Chondrocyte (in vitro differentiated cells): ENCODE measurements around the gene USP34. TPM values are rescaled to one million over a fixed set of nuclear protein-coding genes. Genes with fewer than 3 reads are reported as not detected.

Experiments
- DNase-seq: peaks from one replicate; pipeline ENCODE4 v3.0.0; 2021; ENCODE audit warnings: mixed read lengths, low spot score
- H3K27ac Mint-ChIP-seq: one replicate; pipeline ENCODE4 v1.8.0; 2021; ENCODE audit warnings: mild to moderate bottlenecking, moderate library complexity, mixed read lengths; ENCODE audit not compliant: unreplicated experiment
- H3K27me3 Mint-ChIP-seq: 2 replicates; pipeline ENCODE4 v1.8.0; 2021; ENCODE audit warnings: low read depth, mixed read lengths
- H3K36me3 Mint-ChIP-seq: 2 replicates; pipeline ENCODE4 v1.8.0; 2021; ENCODE audit warnings: low read depth, mixed read lengths
- H3K4me1 Mint-ChIP-seq: 2 replicates; pipeline ENCODE4 v1.8.0; 2021; ENCODE audit warnings: low read depth, mild to moderate bottlenecking, mixed read lengths
- H3K4me3 Mint-ChIP-seq: one replicate; pipeline ENCODE4 v1.8.0; 2021; ENCODE audit warnings: mild to moderate bottlenecking, moderate library complexity, mixed read lengths; ENCODE audit not compliant: unreplicated experiment
- H3K9me3 Mint-ChIP-seq: 2 replicates; pipeline ENCODE4 v1.8.0; 2021; ENCODE audit warnings: low read depth, mixed read lengths
- total RNA-seq: library from RNA; stranded (reverse); gene quantifications from 3 replicates; pipeline ENCODE4 v1.2.1, GENCODE V29; 2021
- TF ChIP-seq, protein P1 (sequence below): fragments of 200-600 bp; sonication (generic); IDR thresholded peaks from 2 replicates; pipeline ENCODE4 v1.5.0; 2021; ENCODE audit warnings: antibody characterized with exemption, mild to moderate bottlenecking, moderate library complexity

USP34 gene
- total RNA-seq, 1 donor from 2014 or later = 104 TPM

DNA sequence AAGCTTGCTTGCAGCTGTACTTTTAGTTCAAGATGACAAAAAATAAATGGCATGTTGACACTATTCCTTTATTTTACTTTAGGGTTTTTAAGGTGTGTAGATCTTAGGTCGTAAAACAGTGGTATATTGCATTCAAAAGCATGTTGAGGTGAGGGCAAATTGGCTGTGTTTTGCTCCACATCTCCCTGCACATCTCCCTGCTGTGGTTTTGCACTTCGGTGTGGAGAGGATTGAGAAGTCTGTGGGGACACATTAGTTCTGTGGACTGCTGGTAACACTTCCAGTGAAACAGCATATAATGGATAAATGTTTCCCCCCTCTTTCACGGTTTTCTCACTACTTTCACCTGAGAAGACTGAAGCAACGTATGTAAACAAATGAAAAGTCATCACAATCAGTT is 283.8 kb downstream of the USP34 start:
- H3K27ac Mint-ChIP-seq = peak overlapping the region; percentile 43

DNA sequence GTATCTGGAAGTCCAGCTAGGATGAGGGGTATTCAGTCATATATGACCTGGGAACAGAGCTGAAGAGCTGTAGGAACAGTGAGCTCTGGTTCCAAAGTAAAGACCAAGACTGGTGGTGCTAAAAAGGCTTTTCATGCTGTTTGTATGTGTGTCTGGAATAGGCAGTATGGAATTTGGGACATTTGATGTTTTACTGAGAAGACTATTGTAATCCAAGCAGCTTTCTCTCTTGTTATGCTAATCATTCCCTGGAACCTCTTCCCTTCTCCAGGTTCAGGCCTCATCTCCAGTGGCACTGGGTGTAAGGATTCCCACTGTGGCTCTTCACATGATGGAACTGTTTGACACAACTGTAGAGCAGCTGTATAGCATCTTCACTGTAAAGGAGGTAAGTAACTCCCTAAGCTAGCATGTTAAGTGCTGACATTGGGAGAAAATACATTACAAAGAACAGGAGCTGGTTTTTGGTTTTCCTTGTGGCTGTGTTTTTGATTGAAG is 285.6 kb downstream of the USP34 start:
- Mint-ChIP-seq H3K36me3 (peaks cover 48% of the 10 kb centered on the region), H3K27me3 (no peaks in the 10 kb centered on the region), H3K9me3 (no peaks in the 10 kb centered on the region), H3K4me1 (peaks cover 30% of the 10 kb centered on the region), H3K4me3 (no peak overlapping the region), H3K27ac (peak overlapping the region; percentile 55)
- TF ChIP-seq, protein P1, sequence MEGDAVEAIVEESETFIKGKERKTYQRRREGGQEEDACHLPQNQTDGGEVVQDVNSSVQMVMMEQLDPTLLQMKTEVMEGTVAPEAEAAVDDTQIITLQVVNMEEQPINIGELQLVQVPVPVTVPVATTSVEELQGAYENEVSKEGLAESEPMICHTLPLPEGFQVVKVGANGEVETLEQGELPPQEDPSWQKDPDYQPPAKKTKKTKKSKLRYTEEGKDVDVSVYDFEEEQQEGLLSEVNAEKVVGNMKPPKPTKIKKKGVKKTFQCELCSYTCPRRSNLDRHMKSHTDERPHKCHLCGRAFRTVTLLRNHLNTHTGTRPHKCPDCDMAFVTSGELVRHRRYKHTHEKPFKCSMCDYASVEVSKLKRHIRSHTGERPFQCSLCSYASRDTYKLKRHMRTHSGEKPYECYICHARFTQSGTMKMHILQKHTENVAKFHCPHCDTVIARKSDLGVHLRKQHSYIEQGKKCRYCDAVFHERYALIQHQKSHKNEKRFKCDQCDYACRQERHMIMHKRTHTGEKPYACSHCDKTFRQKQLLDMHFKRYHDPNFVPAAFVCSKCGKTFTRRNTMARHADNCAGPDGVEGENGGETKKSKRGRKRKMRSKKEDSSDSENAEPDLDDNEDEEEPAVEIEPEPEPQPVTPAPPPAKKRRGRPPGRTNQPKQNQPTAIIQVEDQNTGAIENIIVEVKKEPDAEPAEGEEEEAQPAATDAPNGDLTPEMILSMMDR = no peak
- no peak for DNase-seq

More for the DNA sequence above, 283.8 kb downstream of the USP34 start:
- DNase-seq = no peak
- TF ChIP-seq, protein P1 = no peak
- peaks cover 51% of the 10 kb centered on the region for H3K36me3 Mint-ChIP-seq
- H3K4me1 Mint-ChIP-seq = peaks cover 12% of the 10 kb centered on the region
- no peak overlapping the region for H3K4me3 Mint-ChIP-seq
- no peaks in the 10 kb centered on the region for H3K27me3 Mint-ChIP-seq
- H3K9me3 Mint-ChIP-seq = no peaks in the 10 kb centered on the region

DNA sequence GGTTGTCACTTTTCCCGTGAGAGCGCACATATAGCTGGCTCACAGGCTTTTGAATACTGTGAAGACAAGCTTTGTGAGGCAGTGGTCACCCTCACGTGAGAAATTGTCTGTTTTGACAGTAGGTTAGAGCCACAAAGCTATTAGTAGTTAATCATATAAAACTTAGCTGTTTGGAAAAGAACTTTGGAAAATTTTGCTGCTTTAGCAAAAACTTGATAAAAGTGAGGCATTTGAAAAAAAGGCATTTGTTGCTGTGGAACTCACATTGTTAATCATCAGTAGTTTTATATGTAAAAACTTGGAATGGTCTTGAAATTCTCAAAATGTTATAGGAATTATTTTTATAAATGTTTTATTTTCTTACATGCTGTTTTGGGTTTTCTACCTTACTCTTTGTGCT is 286.6 kb downstream of the USP34 start:
- Mint-ChIP-seq H3K27me3 (no peaks in the 10 kb centered on the region), H3K4me3 (no peak overlapping the region), H3K36me3 (peaks cover 48% of the 10 kb centered on the region), H3K9me3 (no peaks in the 10 kb centered on the region), H3K4me1 (peaks cover 40% of the 10 kb centered on the region), H3K27ac (no peak overlapping the region)
- TF ChIP-seq, protein P1 = no peak
- DNase-seq = no peak

DNA sequence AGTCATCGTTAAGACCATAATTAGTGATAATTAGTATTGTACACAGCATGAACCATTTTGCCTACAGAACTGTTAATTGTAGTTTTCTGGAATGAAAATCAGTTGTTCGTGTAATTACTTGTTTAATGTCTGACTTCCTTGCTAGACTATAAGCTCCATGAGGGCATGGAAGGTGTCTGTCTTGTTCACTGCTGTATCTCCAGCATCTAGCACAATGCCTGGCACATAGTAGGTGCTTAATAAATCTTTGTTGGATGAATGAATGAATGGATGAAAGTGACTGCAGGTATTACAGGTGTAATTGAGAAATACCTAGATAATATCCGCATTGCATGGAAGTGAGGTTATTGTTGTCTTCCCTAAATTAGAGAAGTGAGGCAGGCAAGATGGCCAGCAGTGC is 287.1 kb downstream of the USP34 start:
- peaks cover 46% of the 10 kb centered on the region for H3K36me3 Mint-ChIP-seq
- H3K9me3 Mint-ChIP-seq = no peaks in the 10 kb centered on the region
- no peak for DNase-seq
- no peaks in the 10 kb centered on the region for H3K27me3 Mint-ChIP-seq
- TF ChIP-seq, protein P1 = no peak
- no peak overlapping the region for H3K4me3 Mint-ChIP-seq
- H3K27ac Mint-ChIP-seq = no peak overlapping the region
- peaks cover 45% of the 10 kb centered on the region for H3K4me1 Mint-ChIP-seq

DNA sequence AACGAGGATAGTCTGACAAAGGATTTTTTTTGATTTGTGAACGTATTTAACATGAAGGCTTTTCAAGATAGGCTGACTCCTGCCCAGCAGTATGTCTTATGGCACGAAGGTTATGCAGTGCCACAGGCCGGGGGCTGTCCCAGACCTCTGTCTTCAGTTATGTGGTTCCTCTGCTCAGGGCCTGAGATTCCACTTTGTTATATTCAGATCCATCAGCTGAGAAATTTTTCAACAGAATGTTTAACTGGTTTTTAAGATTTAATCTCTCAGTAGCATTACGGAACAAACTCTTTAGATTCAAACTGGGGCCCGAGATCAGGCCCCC is 288.9 kb downstream of the USP34 start:
- Mint-ChIP-seq H3K27me3 (no peaks in the 10 kb centered on the region), H3K4me1 (peaks cover 55% of the 10 kb centered on the region), H3K36me3 (peaks cover 36% of the 10 kb centered on the region), H3K27ac (peak overlapping the region; percentile 19), H3K4me3 (no peak overlapping the region), H3K9me3 (no peaks in the 10 kb centered on the region)
- TF ChIP-seq, protein P1 = no peak
- DNase-seq = no peak
